ENCODE data around the gene BFSP2. TPM values are rescaled to one million over a fixed set of nuclear protein-coding genes. Genes with fewer than 3 reads are reported as not detected.

Gene BFSP2
- total and polyA plus RNA-seq, 2 of the 4 experiments (the other 2 are of a cell fraction) = not detected

GRCh38 chr3:133388696-133389395 is 11.0 kb upstream of the BFSP2 start:
- Histone ChIP-seq H3K27me3 (ENCODE audit: control insufficient read depth, insufficient read depth, low read length) (no peaks in the 10 kb centered on the region), H2AK9ac (replicated peaks; ENCODE audit: low read depth, low read length, poor library complexity) (no peak overlapping the region), H3K4me3 (ENCODE audit: insufficient read depth, low read depth, low read length) (no peak overlapping the region), H2BK5ac (ENCODE audit: low read depth, low read length, poor library complexity, severe bottlenecking) (no peak overlapping the region), H4K8ac (ENCODE audit: low read depth in 2 of 2, low read length in 2 of 2) (no peak overlapping the region), H3K23ac (ENCODE audit: low read depth, low read length) (no peak overlapping the region), H4K91ac (ENCODE audit: insufficient read depth, low read depth, low read length) (no peak overlapping the region), H2AFZ (replicated peaks; ENCODE audit: low read length, poor library complexity) (no peak overlapping the region), H3K9me3 (ENCODE audit: control insufficient read depth, insufficient read depth, low read length) (no peaks in the 10 kb centered on the region), H3K79me1 (ENCODE audit: low read depth in 1 of 2, low read length in 2 of 2) (peaks cover 3 to 17% of the 10 kb centered on the region in 2 experiments; a peak in 1 of 4 replicates), H4K5ac (ENCODE audit: low read depth, low read length) (no peak overlapping the region), H3K9me1 (ENCODE audit: insufficient read depth, low read length) (0 out of 2 replicates have a peak, but pooled peaks cover 4% of the 10 kb centered on the region), H3K9ac (ENCODE audit: low read depth, low read length) (no peak overlapping the region), H3K18ac (ENCODE audit: low read depth, low read length) (no peak overlapping the region), H3K36me3 (ENCODE audit: control insufficient read depth, insufficient read depth, low read length) (no peaks in the 10 kb centered on the region), H2BK20ac (ENCODE audit: low read depth, low read length) (no peak overlapping the region), H3K4ac (ENCODE audit: low read depth, low read length) (no peak overlapping the region), H2AK5ac (ENCODE audit: low read depth, low read length) (no peak overlapping the region), H2BK120ac (ENCODE audit: low read depth, low read length) (no peak overlapping the region), H3K14ac (replicated peaks; ENCODE audit: low read depth, low read length) (no peak overlapping the region), H3K4me2 (ENCODE audit: low read depth, low read length) (no peak overlapping the region), H3K27ac (ENCODE audit: insufficient read depth, low read length) (no peak overlapping the region), H2BK15ac (ENCODE audit: low read depth, low read length) (no peak overlapping the region), H3K4me1 (ENCODE audit: control insufficient read depth, insufficient read depth, low read length) (0 out of 2 replicates have a peak, but pooled peaks cover 2% of the 10 kb centered on the region), H4K20me1 (ENCODE audit: insufficient read depth, low read length) (no peaks in the 10 kb centered on the region), H3K56ac (ENCODE audit: extremely low read depth, insufficient read depth, low read length) (no peak overlapping the region)
- ATAC-seq (ENCODE audit: low read depth) (no peak), DNase-seq (no peak)
- 43% methylated on average over 3 of the region's 4 CpGs; no CpG with 5 or more reads in 1 of the 2 experiments for WGBS, 2 experiments (ENCODE audit: extremely low coverage in 2 of 2, insufficient read length in 1 of 2)
- in situ Hi-C loops (cut with MboI; ENCODE audit: low sequenced_read_pairs) = loop anchor here (5.0 kb wide), 2 partner anchors 347 to 662 kb away; no protein-coding TSS in a partner anchor
- no TSS peak for BruUV-seq (replicated peaks)
- dilution Hi-C loops (cut with HindIII; ENCODE audit: low sequenced_read_pairs, unreplicated experiment) = no loop called here
- intact Hi-C loops (cut with micrococcal nuclease) = no loop called here
- CTCF ChIA-PET = no interaction called here
- TF ChIP-seq CHD1 (IDR thresholded peaks at IDR 0.05; ENCODE audit: low read depth, low read length) (no peak), RAD21 (IDR thresholded peaks at IDR 0.05; ENCODE audit: low read length) (no peak)
- POLR2A ChIA-PET (ENCODE audit: unreplicated experiment) = no interaction called here
